GM10266 (cell line): ENCODE measurements around the gene MTIF2.

Source experiments
- DNase-seq: peaks from one replicate; pipeline ENCODE4 v3.0.0; 2012; ENCODE audit errors: extremely low spot score
- CTCF ChIP-seq: IDR thresholded peaks from 2 replicates; pipeline ENCODE4 v1.5.1; 2012; ENCODE audit warnings: mild to moderate bottlenecking, low read depth; ENCODE audit not compliant: control insufficient read depth, insufficient read depth; ENCODE audit errors: missing control alignments

MTIF2 gene

GRCh38 chr2:55236992-55237543 is 32.0 kb downstream of the MTIF2 start:
- no peak for TF ChIP-seq CTCF
- DNase-seq, result no peak

DNA sequence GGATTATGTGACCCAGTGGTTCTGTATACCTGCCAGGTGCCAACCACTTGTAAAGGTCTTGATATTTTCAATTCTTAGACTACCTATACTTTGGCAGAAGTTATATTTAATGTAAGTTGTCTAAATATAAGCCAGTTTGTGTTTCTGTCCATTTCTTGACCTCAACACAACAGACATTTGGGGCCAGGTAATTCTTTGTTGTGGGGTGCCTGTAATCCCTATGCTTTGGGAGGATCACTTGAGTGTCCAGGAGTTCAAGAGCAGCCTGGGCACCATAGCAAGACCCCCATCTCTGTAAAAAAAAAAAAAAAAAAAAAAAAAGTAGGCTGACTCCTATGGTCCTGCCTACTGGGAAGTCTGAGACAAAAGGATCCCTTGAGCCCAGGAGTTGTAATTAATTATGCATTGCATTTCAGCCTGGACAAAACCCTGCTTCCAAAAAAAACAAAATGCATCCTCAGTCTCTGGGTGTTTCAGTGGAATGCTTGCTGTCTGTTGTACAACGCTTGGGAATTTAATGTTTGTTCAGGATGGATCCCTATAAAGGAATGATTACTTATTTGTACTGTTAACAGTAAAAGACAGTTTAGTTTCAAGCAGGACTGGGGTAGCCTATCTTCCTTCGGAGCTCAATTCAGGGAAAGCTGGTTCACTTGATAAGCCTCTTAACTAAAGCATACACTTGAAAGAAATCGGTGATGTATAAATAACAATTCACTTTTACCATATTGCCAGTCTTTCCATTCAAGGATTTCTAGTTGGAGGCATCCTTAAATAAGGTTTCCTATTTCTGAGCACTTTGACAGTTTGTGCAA is 33.1 kb downstream of the MTIF2 start:
- no peak for DNase-seq
- TF ChIP-seq CTCF, result no peak

- DNase-seq, result no peak
- no peak for TF ChIP-seq CTCF
Observed at GRCh38 chr2:55233658-55233940, 35.4 kb downstream of the MTIF2 start.

DNA sequence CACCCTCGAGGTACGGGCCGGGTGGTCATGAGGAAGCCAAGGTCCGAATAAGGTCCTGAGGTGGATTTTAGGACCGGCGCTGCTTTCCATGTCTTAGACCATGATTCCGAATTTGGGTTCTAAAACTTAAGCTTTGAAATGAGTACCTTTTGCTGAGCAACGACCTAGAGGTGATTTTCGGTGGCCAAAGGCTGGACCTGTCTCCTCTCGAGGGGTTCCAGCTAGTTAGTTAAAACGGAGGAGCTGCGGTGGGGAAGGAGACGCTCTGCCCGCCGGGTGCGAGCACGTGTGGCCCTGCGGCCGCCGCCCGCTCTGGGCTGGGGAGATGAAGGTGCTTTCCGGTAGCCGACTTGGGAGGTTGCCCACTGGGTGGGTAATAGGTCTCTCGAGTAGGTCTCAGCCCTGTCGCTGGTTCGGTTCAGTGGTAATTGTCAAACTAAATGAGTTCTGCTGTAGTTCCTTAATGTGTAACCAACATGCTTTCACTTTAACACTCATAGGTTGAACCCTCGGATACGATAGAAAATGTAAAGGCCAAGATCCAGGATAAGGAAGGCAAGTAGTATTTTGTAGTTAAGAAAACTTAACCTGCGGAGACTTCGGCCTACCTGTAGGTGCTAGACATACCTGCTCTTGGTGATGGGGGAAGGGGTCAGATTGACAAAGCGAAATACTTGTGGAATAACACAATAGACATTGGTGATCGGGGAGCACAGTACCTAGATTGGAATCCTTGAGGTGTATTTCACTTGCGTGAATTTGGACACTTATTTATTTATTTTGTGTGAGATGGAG is 36.0 kb downstream of the MTIF2 start:
- no peak for DNase-seq
- no peak for TF ChIP-seq CTCF

DNA sequence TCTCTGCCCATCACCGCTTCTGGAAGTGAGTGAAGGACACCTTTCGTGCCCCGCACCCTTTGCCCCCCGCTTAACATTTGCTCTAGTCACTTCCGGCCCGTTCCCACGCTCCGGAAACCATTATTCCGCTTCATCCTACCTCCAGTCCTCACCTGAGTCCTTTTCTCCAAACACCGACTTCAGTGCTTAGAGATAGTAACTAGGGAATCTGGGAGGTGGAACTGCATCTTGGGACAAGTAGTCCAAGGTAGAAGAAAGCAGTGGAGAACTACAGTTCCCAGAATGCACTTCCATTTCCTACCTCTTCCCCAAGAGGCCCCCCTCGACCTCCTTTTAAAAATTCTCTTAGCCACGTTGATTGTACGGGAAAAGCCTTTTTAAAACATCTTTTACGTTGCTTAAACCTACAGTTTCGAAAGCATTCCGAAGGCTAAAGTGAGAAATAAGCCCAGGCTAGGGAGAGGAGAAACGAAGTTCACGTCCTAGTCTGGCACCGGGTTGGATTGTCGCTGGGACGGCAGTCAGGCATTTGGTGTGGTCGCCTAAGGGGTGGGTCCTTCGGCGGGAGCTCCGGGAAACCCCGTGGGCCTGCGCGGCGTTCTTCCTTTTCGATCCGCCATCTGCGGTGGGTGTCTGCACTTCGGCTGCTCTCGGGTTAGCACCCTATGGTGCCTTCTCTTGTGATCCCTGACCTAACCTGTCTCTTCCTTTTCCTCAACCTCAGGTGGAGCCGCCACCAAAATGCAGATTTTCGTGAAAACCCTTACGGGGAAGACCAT is 36.8 kb downstream of the MTIF2 start, which contains the start of the genes CLHC1 and RPS27A:
TSS of gene CLHC1 (minus strand) at position 210 of the 779 bp plus-strand sequence. CDS start 9,882 bp downstream, outside the sequence.
TSS of gene RPS27A (plus strand) at position 605 of the 779 bp plus-strand sequence. CDS start at position 742, 137 bp downstream.
- DNase-seq, result peak; percentile 81
- TF ChIP-seq CTCF, result no peak

DNA sequence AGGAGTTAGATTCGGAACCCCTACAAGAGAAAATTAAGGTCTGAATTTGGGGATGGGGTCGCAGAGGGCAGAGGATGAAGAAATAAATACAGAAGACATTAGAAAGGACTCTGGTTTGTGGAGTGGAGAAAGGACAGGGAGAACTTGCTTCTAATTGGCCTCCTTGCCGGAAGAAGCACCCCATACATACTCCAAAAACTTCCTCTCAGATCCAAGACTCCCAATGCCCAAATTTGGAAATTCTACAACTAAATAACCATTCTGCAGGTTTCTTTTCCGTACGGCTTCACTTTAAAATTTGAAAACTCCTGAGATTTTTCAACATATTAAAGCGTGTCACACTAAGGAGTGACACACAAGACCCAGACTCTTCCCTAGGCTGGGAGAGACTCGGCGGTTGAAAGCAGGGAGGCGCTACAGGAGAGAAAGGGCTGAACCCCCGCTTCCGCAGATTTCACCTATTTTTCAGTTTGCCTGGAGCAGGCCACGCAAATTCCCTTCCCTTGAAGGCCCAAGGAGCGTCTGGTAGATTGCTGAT is 37.4 kb downstream of the MTIF2 start:
- no peak for DNase-seq
- TF ChIP-seq CTCF, result no peak
